ENCODE data around the gene MESP2. TPM values are rescaled to one million over a fixed set of nuclear protein-coding genes. Genes with fewer than 3 reads are reported as not detected.

The MESP2 gene
- total and polyA plus RNA-seq, 4 donors = 0.03 TPM; not detected in 3

DNA sequence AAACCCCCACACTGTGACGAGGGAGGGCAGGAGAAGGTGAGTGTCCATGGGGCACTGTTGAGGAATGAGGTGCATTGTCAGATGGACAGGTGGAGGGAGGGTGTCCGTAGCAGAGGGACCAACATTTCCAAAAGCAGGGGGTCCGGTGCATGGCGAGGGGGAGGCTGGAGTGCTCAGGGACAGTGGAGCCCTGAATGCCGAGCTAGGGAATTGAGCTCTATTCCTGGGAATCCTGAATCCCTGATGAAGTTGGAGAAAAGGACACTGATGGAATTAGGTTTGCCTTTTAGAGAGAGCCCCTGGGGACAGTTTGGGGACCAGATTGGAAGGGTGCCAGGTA lies 46.4 kb downstream of the MESP2 start:
- H3K4me3 ChIP-seq (ENCODE audit: low read depth in 1 of 3, low read length in 3 of 3) = no peak overlapping the region
- H3K27ac ChIP-seq (ENCODE audit: low read depth in 1 of 2, low read length in 2 of 2) = no peak overlapping the region
- H3K27me3 ChIP-seq (ENCODE audit: control insufficient read depth in 4 of 4, insufficient read depth in 4 of 4, low read length in 3 of 4) = no peaks in the 10 kb centered on the region
- no peaks in the 10 kb centered on the region for H3K36me3 ChIP-seq (ENCODE audit: control insufficient read depth in 4 of 4, insufficient read depth in 3 of 4, low read depth in 1 of 4, low read length in 3 of 4)
- TF ChIP-seq ZBTB33 (IDR thresholded peaks at IDR 0.05) (no peak), GABPA (IDR thresholded peaks at IDR 0.05 in 1 of 2, conservative IDR thresholded peaks at IDR 0.05 in 1 of 2) (no peak), TAF1 (conservative IDR thresholded peaks at IDR 0.05) (no peak), CTCF (IDR thresholded peaks at IDR 0.05; ENCODE audit: low read depth, low read length, missing input control) (no peak), FOXA2 (IDR thresholded peaks at IDR 0.05) (no peak), HNF4A (conservative IDR thresholded peaks at IDR 0.05) (no peak), JUND (IDR thresholded peaks at IDR 0.05) (no peak), REST (IDR thresholded peaks at IDR 0.05) (no peak), NR2F2 (IDR thresholded peaks at IDR 0.05) (no peak)
- TF ChIP-seq, protein P1, sequence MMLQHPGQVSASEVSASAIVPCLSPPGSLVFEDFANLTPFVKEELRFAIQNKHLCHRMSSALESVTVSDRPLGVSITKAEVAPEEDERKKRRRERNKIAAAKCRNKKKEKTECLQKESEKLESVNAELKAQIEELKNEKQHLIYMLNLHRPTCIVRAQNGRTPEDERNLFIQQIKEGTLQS (IDR thresholded peaks at IDR 0.05) = no peak
- TF ChIP-seq, protein P2, sequence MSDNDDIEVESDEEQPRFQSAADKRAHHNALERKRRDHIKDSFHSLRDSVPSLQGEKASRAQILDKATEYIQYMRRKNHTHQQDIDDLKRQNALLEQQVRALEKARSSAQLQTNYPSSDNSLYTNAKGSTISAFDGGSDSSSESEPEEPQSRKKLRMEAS (IDR thresholded peaks at IDR 0.05) = no peak
- H3K4me1 ChIP-seq (ENCODE audit: control insufficient read depth in 4 of 4, insufficient read depth in 4 of 4, low read length in 3 of 4) = peaks cover 5 to 14% (median 10%) of the 10 kb centered on the region in 4 donors
- WGBS = 91% methylated on average over 5 of the region's 5 CpGs
- H3K9me3 ChIP-seq (ENCODE audit: control insufficient read depth in 4 of 4, low read length in 3 of 4) = no peaks in the 10 kb centered on the region
- H3K9ac ChIP-seq (ENCODE audit: low read depth in 1 of 2, low read length in 2 of 2) = no peak overlapping the region
- DNase-seq (ENCODE audit: low spot score) = no peak

GRCh38 chr15:89822951-89823711 lies 47.0 kb downstream of the MESP2 start:
- WGBS = 81% methylated on average over 7 of the region's 7 CpGs
- H3K4me3 ChIP-seq (ENCODE audit: low read depth in 1 of 3, low read length in 3 of 3) = no peak overlapping the region
- H3K4me1 ChIP-seq (ENCODE audit: control insufficient read depth in 4 of 4, insufficient read depth in 4 of 4, low read length in 3 of 4) = peaks cover 10 to 19% (median 15%) of the 10 kb centered on the region in 4 donors
- peak overlapping the region in 1 of 2 donors; percentile 1 for H3K27ac ChIP-seq (ENCODE audit: low read depth in 1 of 2, low read length in 2 of 2)
- H3K36me3 ChIP-seq (ENCODE audit: control insufficient read depth in 4 of 4, insufficient read depth in 3 of 4, low read depth in 1 of 4, low read length in 3 of 4) = no peaks in the 10 kb centered on the region
- H3K9me3 ChIP-seq (ENCODE audit: control insufficient read depth in 4 of 4, low read length in 3 of 4) = no peaks in the 10 kb centered on the region
- no peak overlapping the region for H3K9ac ChIP-seq (ENCODE audit: low read depth in 1 of 2, low read length in 2 of 2)
- H3K27me3 ChIP-seq (ENCODE audit: control insufficient read depth in 4 of 4, insufficient read depth in 4 of 4, low read length in 3 of 4) = no peaks in the 10 kb centered on the region
- DNase-seq (ENCODE audit: low spot score) = no peak
- TF ChIP-seq CTCF (IDR thresholded peaks at IDR 0.05; ENCODE audit: low read depth, low read length, missing input control) (no peak), FOXA2 (IDR thresholded peaks at IDR 0.05) (no peak)

All from liver (tissue), 9 donors.